CD14-positive monocyte (primary cell): ENCODE results near the gene TPMT. TPM values are rescaled to one million over a fixed set of nuclear protein-coding genes. Genes with fewer than 3 reads are reported as not detected.

Source experiments
- DNase-seq, 3 donors: peaks; one replicate each; pipeline ENCODE4 v3.0.0-alpha.2; 2011 to 2022
- H2AFZ ChIP-seq: 2 replicates; pipeline ENCODE4 v1.6.0; 2012; ENCODE audit warnings: mild to moderate bottlenecking, low read depth, low read length, inconsistent platforms; ENCODE audit not compliant: insufficient read depth, poor library complexity, severe bottlenecking
- H3K27ac ChIP-seq, 2 donors: 1 replicate in 1 of 2; 2 replicates in 1 of 2; pipeline ENCODE4 v1.5.1; 2012 to 2013; ENCODE audit warnings: low read length in 2 of 2, control low read depth in 1 of 2, inconsistent platforms in 1 of 2, low read depth in 1 of 2, mild to moderate bottlenecking in 1 of 2
- H3K27me3 ChIP-seq, 2 donors: one replicate each; pipeline versions ENCODE4 v1.6.0 to v1.6.1; 2011 to 2013; ENCODE audit warnings: low read length in 2 of 2; ENCODE audit not compliant: control insufficient read depth in 2 of 2, insufficient read depth in 2 of 2
- H3K36me3 ChIP-seq, 2 donors: replicated peaks in 1 of 2; 1 replicate in 1 of 2; 2 replicates in 1 of 2; pipeline versions ENCODE4 v1.5.1 to v1.6.1; 2012 to 2013; ENCODE audit warnings: low read length in 2 of 2, control low read depth in 1 of 2, inconsistent platforms in 1 of 2, mild to moderate bottlenecking in 1 of 2; ENCODE audit not compliant: insufficient read depth in 2 of 2, control insufficient read depth in 1 of 2
- H3K4me1 ChIP-seq, 2 donors: 1 replicate in 1 of 2; 2 replicates in 1 of 2; pipeline versions ENCODE4 v1.5.1 to v1.6.1; 2012 to 2013; ENCODE audit warnings: low read length in 2 of 2, control low read depth in 1 of 2, inconsistent platforms in 1 of 2, mild to moderate bottlenecking in 1 of 2, moderate library complexity in 1 of 2; ENCODE audit not compliant: insufficient read depth in 2 of 2, control insufficient read depth in 1 of 2
- H3K4me2 ChIP-seq: replicated peaks from 2 replicates; pipeline ENCODE3; 2012; ENCODE audit warnings: low read length, moderate library complexity, mild to moderate bottlenecking; ENCODE audit not compliant: poor library complexity, severe bottlenecking; ENCODE audit errors: extremely low read depth
- H3K4me3 ChIP-seq, 3 experiments: fragments of 200-600 bp in 1 of 3; sonication (generic) in 1 of 3; replicated peaks in 1 of 3; 1 replicate in 2 of 3; 2 replicates in 1 of 3; pipeline ENCODE4 v1.5.1; 2011 to 2013; ENCODE audit warnings: low read length in 3 of 3, mild to moderate bottlenecking in 3 of 3, control low read depth in 2 of 3, low read depth in 2 of 3, inconsistent platforms in 1 of 3, moderate library complexity in 1 of 3
- H3K79me2 ChIP-seq: 2 replicates; pipeline ENCODE4 v1.6.0; 2012; ENCODE audit warnings: mild to moderate bottlenecking, control low read depth, inconsistent platforms, low read length, moderate library complexity; ENCODE audit not compliant: insufficient read depth
- H3K9ac ChIP-seq: 2 replicates; pipeline ENCODE4 v1.6.0; 2017; ENCODE audit warnings: low read length, mild to moderate bottlenecking; ENCODE audit not compliant: insufficient read depth, poor library complexity, severe bottlenecking
- H3K9me3 ChIP-seq, 2 donors: replicated peaks in 1 of 2; 1 replicate in 1 of 2; 2 replicates in 1 of 2; pipeline versions ENCODE4 v1.5.1 to v1.6.1; 2012 to 2013; ENCODE audit warnings: low read length in 2 of 2, control low read depth in 1 of 2; ENCODE audit not compliant: control insufficient read depth in 1 of 2, insufficient read depth in 1 of 2
- H4K20me1 ChIP-seq: 2 replicates; pipeline ENCODE4 v1.6.0; 2012; ENCODE audit warnings: mild to moderate bottlenecking, low read length, control low read depth, moderate library complexity; ENCODE audit not compliant: insufficient read depth
- H3K27ac Mint-ChIP-seq, 7 donors: one replicate each; pipeline ENCODE4 v1.8.0; 2020; ENCODE audit warnings: mild to moderate bottlenecking in 7 of 7, mixed read lengths in 7 of 7, moderate library complexity in 6 of 7, inconsistent platforms in 2 of 7
- H3K27me3 Mint-ChIP-seq, 3 donors: one replicate each; pipeline ENCODE4 v1.8.0; 2021 to 2022; ENCODE audit warnings: low read depth in 3 of 3, mild to moderate bottlenecking in 3 of 3, mixed read lengths in 3 of 3, moderate library complexity in 3 of 3, inconsistent platforms in 1 of 3
- H3K36me3 Mint-ChIP-seq, 2 donors: one replicate each; pipeline ENCODE4 v1.8.0; 2020; ENCODE audit warnings: mixed read lengths in 2 of 2, inconsistent platforms in 1 of 2, mild to moderate bottlenecking in 1 of 2
- H3K4me1 Mint-ChIP-seq: one replicate; pipeline ENCODE4 v1.8.0; 2020; ENCODE audit warnings: mild to moderate bottlenecking, mixed read lengths
- H3K4me3 Mint-ChIP-seq, 2 donors: one replicate each; pipeline ENCODE4 v1.8.0; 2020; ENCODE audit warnings: mild to moderate bottlenecking in 2 of 2, mixed read lengths in 2 of 2, moderate library complexity in 1 of 2
- H3K9me3 Mint-ChIP-seq, 7 donors: one replicate each; pipeline ENCODE4 v1.8.0; 2020 to 2022; ENCODE audit warnings: mixed read lengths in 7 of 7, mild to moderate bottlenecking in 6 of 7, moderate library complexity in 6 of 7, inconsistent platforms in 2 of 7
- CTCF ChIP-seq: fragments of 200-600 bp; IDR thresholded peaks from one replicate; pipeline ENCODE4 v1.8.0; 2022; ENCODE audit warnings: antibody characterized with exemption, mild to moderate bottlenecking
- WGBS: methylation state at CpG from one replicate; pipeline ENCODE4 v1.1.5; 2013; ENCODE audit warnings: missing lambda C conversion rate; ENCODE audit not compliant: insufficient coverage; 5-methylcytosine and 5-hydroxymethylcytosine counted together
- intact Hi-C, 2 donors: fragments of 100-400 bp; cut with micrococcal nuclease; formaldehyde crosslinking; loops; one replicate each; pipeline versions ENCODE4 v1.15.0 to v1.15.1; 2023
- polyA plus RNA-seq, 3 donors: library from polyadenylated mRNA; depleted of rRNA in 1 of 3; unstranded in 2 of 3; stranded (reverse) in 1 of 3; fragments of 300-500 nt in 2 of 3; fragments of >200 nt in 1 of 3; fragmentation: Illumina TruSeq in 2 of 3; gene quantifications; 1 replicate in 2 of 3; 2 replicates in 1 of 3; pipeline ENCODE4 v1.2.3, GENCODE V29; 2012 to 2021

Gene TPMT
- polyA plus RNA-seq, 3 donors: 10.5 to 33.1 (median 27.5) TPM

DNA sequence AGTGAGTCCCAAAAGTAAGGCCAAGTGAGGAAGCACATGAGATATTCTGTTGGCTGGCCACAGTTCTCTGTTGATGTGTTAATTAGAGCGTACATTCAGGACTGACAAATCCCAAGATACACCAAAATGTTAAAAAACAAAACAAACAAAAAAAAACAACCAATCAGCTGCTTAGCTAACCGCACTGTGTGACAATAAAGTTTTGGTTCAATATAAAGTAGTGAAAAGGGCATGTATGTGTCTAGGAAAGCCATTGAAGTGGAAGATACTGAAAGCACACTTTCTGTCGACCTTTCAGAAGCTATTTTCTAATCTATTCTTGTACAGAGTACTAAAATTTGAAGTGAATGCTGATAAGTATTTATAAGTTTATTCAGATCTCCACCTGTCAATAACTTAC is 58.5 kb downstream of the TPMT start:
- peaks cover 0 to 5% (median 0%) of the 10 kb centered on the region in 7 donors for H3K9me3 Mint-ChIP-seq
- Histone ChIP-seq H3K36me3 (no peaks in the 10 kb centered on the region), H4K20me1 (no peaks in the 10 kb centered on the region), H3K27ac (no peak overlapping the region), H3K9me3 (no peaks in the 10 kb centered on the region), H3K4me2 (no peak overlapping the region), H3K27me3 (no peaks in the 10 kb centered on the region), H3K9ac (no peak overlapping the region), H3K4me1 (no peaks in the 10 kb centered on the region), H2AFZ (no peak overlapping the region), H3K79me2 (no peaks in the 10 kb centered on the region), H3K4me3 (no peak overlapping the region)
- WGBS: no CpG with 5 or more reads among the region's 3 CpGs
- H3K4me1 Mint-ChIP-seq: no peaks in the 10 kb centered on the region
- intact Hi-C loops: no loop called here
- TF ChIP-seq CTCF: no peak
- DNase-seq: no peak
- H3K4me3 Mint-ChIP-seq: no peak overlapping the region
- no peak overlapping the region for H3K27ac Mint-ChIP-seq
- peaks cover 2 to 8% (median 3%) of the 10 kb centered on the region in 3 donors for H3K27me3 Mint-ChIP-seq
- H3K36me3 Mint-ChIP-seq: no peaks in the 10 kb centered on the region

- no peak overlapping the region for H3K4me3 ChIP-seq
- no peaks in the 10 kb centered on the region for H3K27me3 ChIP-seq
- no peak for TF ChIP-seq CTCF
- no peaks in the 10 kb centered on the region for H3K36me3 Mint-ChIP-seq
- no peaks in the 10 kb centered on the region for H3K36me3 ChIP-seq
- H3K4me2 ChIP-seq: no peak overlapping the region
- H3K4me3 Mint-ChIP-seq: no peak overlapping the region
- intact Hi-C loops: no loop called here
- no peak overlapping the region for H3K27ac ChIP-seq
- H3K9me3 Mint-ChIP-seq: peaks cover 0 to 14% (median 10%) of the 10 kb centered on the region in 7 donors
- H2AFZ ChIP-seq: no peak overlapping the region
- H4K20me1 ChIP-seq: no peaks in the 10 kb centered on the region
- no peak overlapping the region for H3K9ac ChIP-seq
- no peak for DNase-seq
- H3K9me3 ChIP-seq: peaks cover 0 to 7% of the 10 kb centered on the region in 2 donors
- H3K4me1 Mint-ChIP-seq: no peaks in the 10 kb centered on the region
- H3K79me2 ChIP-seq: no peaks in the 10 kb centered on the region
- H3K27me3 Mint-ChIP-seq: peaks cover 0 to 6% (median 2%) of the 10 kb centered on the region in 3 donors
- no peaks in the 10 kb centered on the region for H3K4me1 ChIP-seq
- H3K27ac Mint-ChIP-seq: no peak overlapping the region
- no CpG with 5 or more reads among the region's 1 CpG for WGBS
These were observed 63.5 kb downstream of the TPMT start for GRCh38 chr6:18091382-18091781.
